ENCODE measurements around the gene ANXA6.
A peak's percentile ranks its signal among the peaks of the same experiment; 100 is the strongest.

Gene ANXA6

GRCh38 chr5:151097820-151098767 lies 59.5 kb downstream of the ANXA6 start:
- no peak for DNase-seq

GRCh38 chr5:151097061-151097460 lies 60.5 kb downstream of the ANXA6 start:
- no peak for DNase-seq

GRCh38 chr5:151096001-151096373 lies 61.6 kb downstream of the ANXA6 start:
- DNase-seq: no peak

GRCh38 chr5:151095341-151096000 lies 62.1 kb downstream of the ANXA6 start:
- DNase-seq: no peak

- no peak for DNase-seq
Measured at GRCh38 chr5:151094852-151095245, 62.7 kb downstream of the ANXA6 start.

- no peak for DNase-seq
Measured at GRCh38 chr5:151094030-151094851, 63.3 kb downstream of the ANXA6 start.

GRCh38 chr5:151093476-151093889 lies 64.1 kb downstream of the ANXA6 start:
- no peak for DNase-seq

GRCh38 chr5:151092762-151093161 lies 64.8 kb downstream of the ANXA6 start:
- DNase-seq: no peak

- no peak for DNase-seq
Measured at GRCh38 chr5:151089726-151090125, 67.9 kb downstream of the ANXA6 start.

GRCh38 chr5:151088986-151089385 lies 68.6 kb downstream of the ANXA6 start:
- no peak for DNase-seq

- no peak for DNase-seq
Measured at GRCh38 chr5:151087486-151087885, 70.1 kb downstream of the ANXA6 start.

- DNase-seq: no peak
Measured at GRCh38 chr5:151086905-151087360, 70.6 kb downstream of the ANXA6 start.

GRCh38 chr5:151086192-151086869 lies 71.2 kb downstream of the ANXA6 start:
- no peak for DNase-seq

GRCh38 chr5:151085517-151086041 lies 72.0 kb downstream of the ANXA6 start:
- DNase-seq: no peak

- DNase-seq: no peak
Measured at GRCh38 chr5:151084363-151084762, 73.2 kb downstream of the ANXA6 start.

- no peak for DNase-seq
Measured at GRCh38 chr5:151083081-151083676, 74.4 kb downstream of the ANXA6 start.

- no peak for DNase-seq
Measured at GRCh38 chr5:151082282-151082902, 75.2 kb downstream of the ANXA6 start.

- no peak for DNase-seq
Measured at GRCh38 chr5:151081431-151082281, 75.9 kb downstream of the ANXA6 start.

- peak in 1 of 2 experiments; percentile 57 for DNase-seq
Measured at GRCh38 chr5:151080613-151081430, 76.8 kb downstream of the ANXA6 start, which contains the start of gene TNIP1. TSS of gene TNIP1 (minus strand) at chr5:151081034. CDS start at chr5:151065095, 15,939 bp downstream.

Data from cerebellar nuclear complex (tissue), 1 donor.